Panc1 (cell line): ENCODE data around the gene GRK3.

Source experiments
- CTCF ChIP-seq: fragments of 450-650 bp; IDR thresholded peaks from 2 replicates; pipeline ENCODE4 v1.5.1; 2017; ENCODE audit warnings: mild to moderate bottlenecking
- POLR2AphosphoS5 ChIP-seq: IDR thresholded peaks from 2 replicates; pipeline ENCODE4 v1.6.1; 2012; ENCODE audit warnings: mild to moderate bottlenecking, low read depth, low read length, moderate library complexity
- TCF7L2 ChIP-seq: IDR thresholded peaks from 2 replicates; pipeline ENCODE4 v1.6.1; 2011; ENCODE audit warnings: mild to moderate bottlenecking, low read depth, low read length, inconsistent platforms

- TF ChIP-seq CTCF (no peak), TCF7L2 (no peak), POLR2AphosphoS5 (no peak)
Observed at GRCh38 chr22:25765801-25766200, 201.3 kb downstream of the GRK3 start.
